NK-92 treated with Interleukin-12 subunit alpha and Interleukin-12 subunit beta, amount 100 ng/mL, for 24 hours (cell line): ENCODE data around the gene STING1.

ENCODE experiments used
- DNase-seq: peaks from one replicate; lab custom pipeline; 2025; lab: John Stamatoyannopoulos, UW

The STING1 gene

DNA sequence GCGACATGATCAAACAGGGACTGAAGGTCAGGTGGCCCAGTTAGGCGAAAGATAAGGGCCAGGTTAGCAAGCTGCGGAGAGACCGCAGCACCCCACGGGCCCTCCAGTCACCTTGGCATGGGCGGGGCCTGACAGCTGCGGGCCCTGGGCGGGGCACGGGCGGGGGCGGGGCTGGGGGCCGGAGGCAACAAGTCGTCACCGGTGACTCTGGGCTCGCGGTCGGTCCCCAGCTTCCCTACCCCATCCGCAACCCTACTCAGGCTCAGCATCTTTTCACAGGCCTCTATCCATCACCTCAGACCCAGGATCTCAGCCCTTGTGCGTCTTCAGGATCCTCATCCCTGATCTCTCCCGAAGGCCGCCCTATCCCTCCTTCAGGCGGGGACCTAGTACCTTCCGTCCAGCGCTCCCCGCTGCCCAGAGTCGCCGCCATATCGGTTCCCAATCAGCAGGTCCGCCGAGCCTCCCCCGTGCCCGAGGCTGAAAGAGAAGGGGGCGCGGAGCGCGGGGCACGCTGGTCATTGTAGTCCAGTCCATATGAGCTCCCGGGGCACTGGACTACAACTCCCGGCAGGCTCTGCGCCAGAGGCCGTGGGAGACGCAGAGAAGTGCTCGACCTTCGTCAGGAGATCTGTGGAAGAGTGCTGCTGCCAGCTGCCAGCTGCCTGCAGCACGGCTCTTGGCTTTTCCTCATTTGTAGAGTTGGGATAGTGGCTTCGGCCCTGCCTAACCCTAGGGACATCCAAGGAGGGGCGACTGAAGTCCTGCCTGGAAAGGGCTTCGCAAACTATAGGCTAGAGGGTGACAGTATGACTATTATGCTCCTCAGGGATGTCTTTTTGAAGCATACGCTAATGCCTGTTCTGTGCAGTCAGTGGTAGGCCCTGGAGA is 43.3 kb downstream of the STING1 start, which contains the start of gene DNAJC18:
Gene DNAJC18, minus strand, starts transcription at position 513 of the 891 bp plus-strand sequence. Its CDS starts 80 bp downstream, at position 433.
- peak; percentile 88 for DNase-seq

GRCh38 chr5:139438707-139439012 is 43.9 kb downstream of the STING1 start:
- no peak for DNase-seq

DNA sequence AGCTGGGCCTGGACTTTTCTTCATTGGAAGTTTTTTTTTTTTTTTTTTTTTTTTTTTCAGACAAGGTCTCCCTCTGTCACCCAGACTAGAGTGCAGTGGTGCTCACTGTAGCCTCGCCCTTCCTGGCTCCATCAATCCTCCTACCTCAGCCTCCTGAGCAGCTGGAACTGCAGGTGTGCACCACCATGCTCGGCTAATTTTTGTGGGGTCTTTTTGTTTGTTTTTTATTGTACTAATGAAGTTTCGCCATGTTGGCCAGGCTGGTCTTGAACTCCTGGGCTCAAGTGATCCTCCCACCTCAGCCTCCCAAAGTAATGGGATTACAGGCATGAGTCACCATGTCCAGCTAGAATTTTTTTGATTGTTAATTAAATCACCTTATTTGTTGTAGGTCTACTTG is 46.9 kb downstream of the STING1 start:
- DNase-seq = no peak

DNA sequence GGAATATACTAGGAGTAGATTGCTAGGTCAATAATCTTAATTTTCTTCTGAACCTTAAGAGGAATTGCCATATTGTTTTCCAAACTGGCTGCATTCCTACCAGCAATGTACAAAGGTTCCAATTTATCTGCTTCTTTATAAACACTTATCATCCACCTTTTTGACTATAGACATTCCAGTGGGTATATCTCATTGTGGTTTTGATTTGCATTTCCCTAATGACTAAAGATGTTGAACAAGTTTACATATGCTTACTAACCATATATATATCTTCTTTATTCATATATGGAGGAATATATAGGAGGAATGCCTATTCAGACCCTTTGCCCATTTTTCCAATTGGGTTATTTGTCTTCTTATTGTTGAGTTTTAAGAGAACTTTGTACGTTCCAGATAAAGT is 50.9 kb downstream of the STING1 start:
- DNase-seq = no peak

DNA sequence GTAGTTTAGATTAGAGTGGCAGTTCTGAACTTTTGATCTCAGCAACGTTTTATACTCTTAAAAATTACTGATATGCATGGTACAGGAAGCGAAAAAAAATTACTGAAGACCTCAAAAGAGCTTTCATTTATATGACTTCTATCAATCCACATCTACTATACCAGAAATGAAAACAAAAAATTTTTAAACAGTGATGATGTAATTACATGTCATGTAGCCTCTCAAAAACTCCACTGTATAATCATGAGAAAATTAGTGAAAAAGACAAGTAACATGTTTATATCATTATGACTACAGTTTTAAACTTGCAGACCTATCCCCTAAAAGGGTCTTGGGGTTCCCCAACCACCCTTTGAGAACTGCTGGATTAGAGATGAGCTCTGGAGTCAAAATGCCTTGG is 52.5 kb downstream of the STING1 start:
- no peak for DNase-seq

- no peak for DNase-seq
Observed at GRCh38 chr5:139426203-139426885, 56.2 kb downstream of the STING1 start.
